Neural cell (in vitro differentiated cells): ENCODE results near the gene ALB. TPM values are rescaled to one million over a fixed set of nuclear protein-coding genes. Genes with fewer than 3 reads are reported as not detected.

ENCODE experiments used
- H2AFZ ChIP-seq: fragments of 200-600, 300-800 bp; sonication (generic), shearing (Covaris generic); 2 replicates; pipeline ENCODE4 v1.6.0; 2014; ENCODE audit warnings: low read depth, mild to moderate bottlenecking, antibody characterized with exemption, low read length, moderate library complexity
- H3F3A ChIP-seq: fragments of 200-600 bp; shearing (Covaris generic); 2 replicates; pipeline ENCODE4 v1.6.1; 2016; ENCODE audit warnings: mild to moderate bottlenecking, moderate library complexity, mixed read lengths, antibody characterized with exemption, low read length; ENCODE audit not compliant: insufficient read depth, poor library complexity, severe bottlenecking
- H3K27ac ChIP-seq: fragments of 200-600, 300-800 bp; sonication (generic), shearing (Covaris generic); 2 replicates; pipeline ENCODE4 v1.5.1; 2014; ENCODE audit warnings: mild to moderate bottlenecking, low read length, moderate library complexity
- H3K27me3 ChIP-seq: fragments of 300-800, 200-600 bp; sonication (generic), shearing (Covaris generic); 2 replicates; pipeline ENCODE4 v1.6.0; 2014; ENCODE audit warnings: mild to moderate bottlenecking, low read depth, low read length, moderate library complexity; ENCODE audit not compliant: insufficient read depth
- H3K36me3 ChIP-seq: fragments of 300-800, 200-600 bp; sonication (generic), shearing (Covaris generic); 2 replicates; pipeline ENCODE4 v1.5.1; 2014; ENCODE audit warnings: mild to moderate bottlenecking, antibody characterized with exemption, low read length, moderate library complexity; ENCODE audit not compliant: insufficient read depth
- H3K4me2 ChIP-seq: fragments of 300-800, 200-600 bp; sonication (generic), shearing (Covaris generic); 2 replicates; pipeline ENCODE4 v1.6.0; 2014; ENCODE audit warnings: mild to moderate bottlenecking, low read length
- H3K4me3 ChIP-seq: fragments of 300-800, 200-600 bp; sonication (generic), shearing (Covaris generic); 2 replicates; pipeline ENCODE4 v1.5.1; 2014; ENCODE audit warnings: mild to moderate bottlenecking, low read length, moderate library complexity
- H3K79me2 ChIP-seq: fragments of 200-600 bp; shearing (Covaris generic); replicated peaks from 2 replicates; pipeline ENCODE4 v1.6.0; 2014; ENCODE audit warnings: mild to moderate bottlenecking, low read length, moderate library complexity; ENCODE audit not compliant: insufficient read depth
- H3K9ac ChIP-seq: fragments of 300-800, 200-600 bp; sonication (generic), shearing (Covaris generic); 2 replicates; pipeline ENCODE4 v1.6.1; 2016; ENCODE audit warnings: mild to moderate bottlenecking, low read length, mixed read lengths
- H3K9me2 ChIP-seq: fragments of 200-600 bp; shearing (Covaris generic); 2 replicates; pipeline ENCODE4 v1.6.1; 2016; ENCODE audit warnings: mild to moderate bottlenecking, low read length, mixed read lengths; ENCODE audit not compliant: insufficient read depth
- H3K9me3 ChIP-seq: fragments of 200-600, 300-800 bp; sonication (generic), shearing (Covaris generic); 2 replicates; pipeline ENCODE4 v1.6.1; 2016; ENCODE audit warnings: mild to moderate bottlenecking, mixed run types, low read length, moderate library complexity, mixed read lengths
- H4K20me1 ChIP-seq: fragments of 200-600 bp; shearing (Covaris generic); 2 replicates; pipeline ENCODE4 v1.6.1; 2016; ENCODE audit warnings: mild to moderate bottlenecking, mixed run types; ENCODE audit not compliant: insufficient read depth
- EP300 ChIP-seq: fragments of 450-650 bp; conservative IDR thresholded peaks from 2 replicates; pipeline ENCODE4 v1.6.1; 2014; ENCODE audit warnings: antibody characterized with exemption, mild to moderate bottlenecking, moderate library complexity; ENCODE audit not compliant: poor library complexity, severe bottlenecking
- MXI1 ChIP-seq: fragments of 450-650 bp; conservative IDR thresholded peaks from 2 replicates; pipeline ENCODE4 v1.6.1; 2014; ENCODE audit warnings: antibody characterized with exemption, mild to moderate bottlenecking; ENCODE audit not compliant: poor library complexity, severe bottlenecking
- POLR2AphosphoS5 ChIP-seq: IDR thresholded peaks from 2 replicates; pipeline ENCODE4 v1.6.1; 2012
- RAD21 ChIP-seq: fragments of 450-650 bp; conservative IDR thresholded peaks from 2 replicates; pipeline ENCODE4 v1.6.1; 2014; ENCODE audit warnings: antibody characterized with exemption, mild to moderate bottlenecking, moderate library complexity
- SMC3 ChIP-seq: fragments of 450-650 bp; conservative IDR thresholded peaks from 2 replicates; pipeline ENCODE4 v1.6.1; 2014; ENCODE audit warnings: antibody characterized with exemption, mild to moderate bottlenecking, moderate library complexity; ENCODE audit not compliant: poor library complexity
- TAF1 ChIP-seq: IDR thresholded peaks from 2 replicates; pipeline ENCODE4 v1.6.1; 2012; ENCODE audit warnings: low read depth
- polyA plus RNA-seq: library from polyadenylated mRNA; depleted of rRNA; stranded (reverse); fragments of >200 nt; gene quantifications from 2 replicates; pipeline ENCODE4 v1.2.3, GENCODE V29; 2014
- TF ChIP-seq, protein P1 (sequence below): fragments of 450-650 bp; IDR thresholded peaks from 2 replicates; pipeline ENCODE4 v1.5.1; 2014; ENCODE audit warnings: antibody characterized with exemption, mild to moderate bottlenecking, moderate library complexity; ENCODE audit not compliant: poor library complexity, severe bottlenecking
- TF ChIP-seq, protein P2 (sequence below): IDR thresholded peaks from 2 replicates; pipeline ENCODE4 v1.6.1; 2012; ENCODE audit warnings: borderline replicate concordance

ALB gene
- polyA plus RNA-seq, 1 donor from 2014 or later: 3.4 TPM

GRCh38 chr4:73429826-73430587 lies 25.9 kb downstream of the ALB start:
- Histone ChIP-seq H3F3A (no peaks in the 10 kb centered on the region), H4K20me1 (no peaks in the 10 kb centered on the region), H3K4me3 (no peak overlapping the region), H2AFZ (no peak overlapping the region), H3K9ac (no peak overlapping the region), H3K36me3 (no peaks in the 10 kb centered on the region), H3K27me3 (no peaks in the 10 kb centered on the region), H3K79me2 (no peaks in the 10 kb centered on the region), H3K9me3 (no peaks in the 10 kb centered on the region), H3K4me2 (no peak overlapping the region), H3K27ac (no peak overlapping the region), H3K9me2 (no peaks in the 10 kb centered on the region)
- no peak for TF ChIP-seq MXI1
- TF ChIP-seq TAF1: no peak

GRCh38 chr4:73431813-73432168 lies 27.7 kb downstream of the ALB start:
- no peaks in the 10 kb centered on the region for H3K79me2 ChIP-seq

More at GRCh38 chr4:73431813-73432168, 27.7 kb downstream of the ALB start:
- H3K36me3 ChIP-seq: no peaks in the 10 kb centered on the region
- H3K9me3 ChIP-seq: no peaks in the 10 kb centered on the region
- H3K9ac ChIP-seq: no peak overlapping the region
- no peaks in the 10 kb centered on the region for H4K20me1 ChIP-seq
- no peak overlapping the region for H2AFZ ChIP-seq
- no peak overlapping the region for H3K27ac ChIP-seq
- H3K9me2 ChIP-seq: no peaks in the 10 kb centered on the region
- H3K4me3 ChIP-seq: no peak overlapping the region
- no peaks in the 10 kb centered on the region for H3F3A ChIP-seq
- H3K27me3 ChIP-seq: no peaks in the 10 kb centered on the region
- TF ChIP-seq SMC3 (no peak), EP300 (no peak), RAD21 (no peak), POLR2AphosphoS5 (no peak)
- TF ChIP-seq, protein P1, sequence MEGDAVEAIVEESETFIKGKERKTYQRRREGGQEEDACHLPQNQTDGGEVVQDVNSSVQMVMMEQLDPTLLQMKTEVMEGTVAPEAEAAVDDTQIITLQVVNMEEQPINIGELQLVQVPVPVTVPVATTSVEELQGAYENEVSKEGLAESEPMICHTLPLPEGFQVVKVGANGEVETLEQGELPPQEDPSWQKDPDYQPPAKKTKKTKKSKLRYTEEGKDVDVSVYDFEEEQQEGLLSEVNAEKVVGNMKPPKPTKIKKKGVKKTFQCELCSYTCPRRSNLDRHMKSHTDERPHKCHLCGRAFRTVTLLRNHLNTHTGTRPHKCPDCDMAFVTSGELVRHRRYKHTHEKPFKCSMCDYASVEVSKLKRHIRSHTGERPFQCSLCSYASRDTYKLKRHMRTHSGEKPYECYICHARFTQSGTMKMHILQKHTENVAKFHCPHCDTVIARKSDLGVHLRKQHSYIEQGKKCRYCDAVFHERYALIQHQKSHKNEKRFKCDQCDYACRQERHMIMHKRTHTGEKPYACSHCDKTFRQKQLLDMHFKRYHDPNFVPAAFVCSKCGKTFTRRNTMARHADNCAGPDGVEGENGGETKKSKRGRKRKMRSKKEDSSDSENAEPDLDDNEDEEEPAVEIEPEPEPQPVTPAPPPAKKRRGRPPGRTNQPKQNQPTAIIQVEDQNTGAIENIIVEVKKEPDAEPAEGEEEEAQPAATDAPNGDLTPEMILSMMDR: no peak
- TF ChIP-seq, protein P2, sequence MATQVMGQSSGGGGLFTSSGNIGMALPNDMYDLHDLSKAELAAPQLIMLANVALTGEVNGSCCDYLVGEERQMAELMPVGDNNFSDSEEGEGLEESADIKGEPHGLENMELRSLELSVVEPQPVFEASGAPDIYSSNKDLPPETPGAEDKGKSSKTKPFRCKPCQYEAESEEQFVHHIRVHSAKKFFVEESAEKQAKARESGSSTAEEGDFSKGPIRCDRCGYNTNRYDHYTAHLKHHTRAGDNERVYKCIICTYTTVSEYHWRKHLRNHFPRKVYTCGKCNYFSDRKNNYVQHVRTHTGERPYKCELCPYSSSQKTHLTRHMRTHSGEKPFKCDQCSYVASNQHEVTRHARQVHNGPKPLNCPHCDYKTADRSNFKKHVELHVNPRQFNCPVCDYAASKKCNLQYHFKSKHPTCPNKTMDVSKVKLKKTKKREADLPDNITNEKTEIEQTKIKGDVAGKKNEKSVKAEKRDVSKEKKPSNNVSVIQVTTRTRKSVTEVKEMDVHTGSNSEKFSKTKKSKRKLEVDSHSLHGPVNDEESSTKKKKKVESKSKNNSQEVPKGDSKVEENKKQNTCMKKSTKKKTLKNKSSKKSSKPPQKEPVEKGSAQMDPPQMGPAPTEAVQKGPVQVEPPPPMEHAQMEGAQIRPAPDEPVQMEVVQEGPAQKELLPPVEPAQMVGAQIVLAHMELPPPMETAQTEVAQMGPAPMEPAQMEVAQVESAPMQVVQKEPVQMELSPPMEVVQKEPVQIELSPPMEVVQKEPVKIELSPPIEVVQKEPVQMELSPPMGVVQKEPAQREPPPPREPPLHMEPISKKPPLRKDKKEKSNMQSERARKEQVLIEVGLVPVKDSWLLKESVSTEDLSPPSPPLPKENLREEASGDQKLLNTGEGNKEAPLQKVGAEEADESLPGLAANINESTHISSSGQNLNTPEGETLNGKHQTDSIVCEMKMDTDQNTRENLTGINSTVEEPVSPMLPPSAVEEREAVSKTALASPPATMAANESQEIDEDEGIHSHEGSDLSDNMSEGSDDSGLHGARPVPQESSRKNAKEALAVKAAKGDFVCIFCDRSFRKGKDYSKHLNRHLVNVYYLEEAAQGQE: no peak
- no peak overlapping the region for H3K4me2 ChIP-seq
